ENCODE results near the gene OR2AK2.

The OR2AK2 gene

GRCh38 chr1:248015803-248016202, 50.8 kb downstream of the OR2AK2 start:
- H3K4me3 ChIP-seq (ENCODE audit: low read depth, low read length): no peak overlapping the region
- DNase-seq (ENCODE audit: low read depth): no peak
- TF ChIP-seq, protein P1, sequence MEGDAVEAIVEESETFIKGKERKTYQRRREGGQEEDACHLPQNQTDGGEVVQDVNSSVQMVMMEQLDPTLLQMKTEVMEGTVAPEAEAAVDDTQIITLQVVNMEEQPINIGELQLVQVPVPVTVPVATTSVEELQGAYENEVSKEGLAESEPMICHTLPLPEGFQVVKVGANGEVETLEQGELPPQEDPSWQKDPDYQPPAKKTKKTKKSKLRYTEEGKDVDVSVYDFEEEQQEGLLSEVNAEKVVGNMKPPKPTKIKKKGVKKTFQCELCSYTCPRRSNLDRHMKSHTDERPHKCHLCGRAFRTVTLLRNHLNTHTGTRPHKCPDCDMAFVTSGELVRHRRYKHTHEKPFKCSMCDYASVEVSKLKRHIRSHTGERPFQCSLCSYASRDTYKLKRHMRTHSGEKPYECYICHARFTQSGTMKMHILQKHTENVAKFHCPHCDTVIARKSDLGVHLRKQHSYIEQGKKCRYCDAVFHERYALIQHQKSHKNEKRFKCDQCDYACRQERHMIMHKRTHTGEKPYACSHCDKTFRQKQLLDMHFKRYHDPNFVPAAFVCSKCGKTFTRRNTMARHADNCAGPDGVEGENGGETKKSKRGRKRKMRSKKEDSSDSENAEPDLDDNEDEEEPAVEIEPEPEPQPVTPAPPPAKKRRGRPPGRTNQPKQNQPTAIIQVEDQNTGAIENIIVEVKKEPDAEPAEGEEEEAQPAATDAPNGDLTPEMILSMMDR (conservative IDR thresholded peaks at IDR 0.05; ENCODE audit: low read depth, low read length): no peak
